ENCODE data around the gene OR11A1.

Gene OR11A1

DNA sequence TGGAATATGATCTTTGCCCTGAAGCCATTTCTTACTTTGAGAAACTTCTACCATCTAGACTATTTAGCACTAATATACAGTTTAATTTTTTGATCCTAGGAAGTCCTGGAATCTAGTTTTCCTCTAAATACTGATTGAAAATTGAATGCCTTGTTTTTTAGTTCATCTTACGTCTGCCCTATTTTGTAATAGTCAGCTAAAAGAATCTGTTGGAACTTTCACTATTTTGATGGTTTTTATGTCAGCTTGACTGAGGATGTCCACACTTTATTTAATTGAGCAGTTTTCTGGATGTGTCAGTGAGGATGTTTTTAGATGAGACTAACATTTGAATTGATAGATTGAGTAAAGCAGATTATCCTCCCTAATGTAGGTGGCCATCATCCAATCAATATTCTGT, 53.1 kb downstream of the OR11A1 start:
- no peaks in the 10 kb centered on the region for H3K9me3 Mint-ChIP-seq
- H3K27ac Mint-ChIP-seq: no peak overlapping the region
- H3K4me1 Mint-ChIP-seq (ENCODE audit: low read depth): no peaks in the 10 kb centered on the region
- H3K4me3 Mint-ChIP-seq: no peak overlapping the region
- H3K27me3 Mint-ChIP-seq (ENCODE audit: low read depth): peaks cover 4% of the 10 kb centered on the region
- DNase-seq (ENCODE audit: low spot score): no peak
- no peaks in the 10 kb centered on the region for H3K36me3 Mint-ChIP-seq (ENCODE audit: low read depth)

DNA sequence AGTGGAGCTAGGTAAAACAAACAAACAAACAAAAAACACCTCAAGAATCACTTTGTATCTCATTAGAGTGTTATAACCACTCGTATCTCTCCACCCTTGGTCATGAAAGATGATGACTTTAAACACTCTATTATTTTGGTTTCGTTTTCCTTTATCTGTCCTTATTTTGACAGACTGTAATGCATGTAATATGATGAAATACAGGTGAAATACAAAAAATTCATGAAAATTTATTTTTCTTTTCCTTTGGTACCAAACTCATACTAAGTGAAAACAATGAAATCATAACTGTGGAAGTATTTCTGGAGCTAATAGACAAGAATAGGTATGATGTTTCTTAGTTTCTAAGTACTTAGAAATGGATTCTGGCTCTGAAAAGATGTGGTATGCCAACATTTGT, 57.3 kb downstream of the OR11A1 start:
- Mint-ChIP-seq H3K27ac (no peak overlapping the region), H3K36me3 (ENCODE audit: low read depth) (no peaks in the 10 kb centered on the region), H3K9me3 (no peaks in the 10 kb centered on the region), H3K4me3 (no peak overlapping the region), H3K27me3 (ENCODE audit: low read depth) (peaks cover 13% of the 10 kb centered on the region), H3K4me1 (ENCODE audit: low read depth) (no peaks in the 10 kb centered on the region)
- no peak for DNase-seq (ENCODE audit: low spot score)

- Mint-ChIP-seq H3K4me3 (no peak within 1 kb of the TSS), H3K27me3 (ENCODE audit: low read depth) (peaks cover 12% of the 10 kb centered on the region), H3K9me3 (no peaks in the 10 kb centered on the region), H3K36me3 (ENCODE audit: low read depth) (no peaks in the 10 kb centered on the region), H3K27ac (no peak within 1 kb of the TSS), H3K4me1 (ENCODE audit: low read depth) (no peaks in the 10 kb centered on the region)
- DNase-seq (ENCODE audit: low spot score): no peak
Measured at GRCh38 chr6:29395331-29395730, 61.5 kb downstream of the OR11A1 start, which contains the start of gene OR12D2. OR12D2 (plus strand) TSS chr6:29395631; CDS start chr6:29396700, 1,069 bp downstream.

- no peak overlapping the region for H3K27ac Mint-ChIP-seq
- no peaks in the 10 kb centered on the region for H3K4me1 Mint-ChIP-seq (ENCODE audit: low read depth)
- DNase-seq (ENCODE audit: low spot score): no peak
- H3K9me3 Mint-ChIP-seq: no peaks in the 10 kb centered on the region
- peaks cover 3% of the 10 kb centered on the region for H3K27me3 Mint-ChIP-seq (ENCODE audit: low read depth)
- no peaks in the 10 kb centered on the region for H3K36me3 Mint-ChIP-seq (ENCODE audit: low read depth)
- no peak overlapping the region for H3K4me3 Mint-ChIP-seq
Measured at GRCh38 chr6:29388533-29388932, 68.3 kb downstream of the OR11A1 start.

DNA sequence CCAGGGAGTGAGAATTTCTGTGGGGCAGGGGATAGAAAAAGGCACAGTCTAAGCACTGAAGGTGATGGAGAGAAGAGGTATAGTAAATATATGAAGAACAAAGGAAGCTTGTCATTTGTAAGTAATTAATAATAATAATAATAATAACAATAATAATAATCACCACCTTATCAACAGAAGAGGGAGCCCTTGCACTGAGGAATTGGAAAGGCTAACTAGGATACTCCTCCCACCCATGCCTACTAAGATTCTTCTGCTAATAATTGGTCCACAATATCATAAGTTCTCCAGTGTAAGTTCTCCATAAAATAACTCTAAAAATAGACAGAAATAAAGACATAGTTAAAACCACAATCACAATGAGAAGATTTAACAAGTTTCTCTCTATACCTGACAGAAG, 80.9 kb downstream of the OR11A1 start:
- no peak overlapping the region for H3K27ac Mint-ChIP-seq
- H3K9me3 Mint-ChIP-seq: no peaks in the 10 kb centered on the region
- peaks cover 5% of the 10 kb centered on the region for H3K27me3 Mint-ChIP-seq (ENCODE audit: low read depth)
- DNase-seq (ENCODE audit: low spot score): no peak
- no peak overlapping the region for H3K4me3 Mint-ChIP-seq
- H3K36me3 Mint-ChIP-seq (ENCODE audit: low read depth): no peaks in the 10 kb centered on the region
- no peaks in the 10 kb centered on the region for H3K4me1 Mint-ChIP-seq (ENCODE audit: low read depth)
